ENCODE results near the gene LIPA. TPM values are rescaled to one million over a fixed set of nuclear protein-coding genes. Genes with fewer than 3 reads are reported as not detected.

The LIPA gene
- total RNA-seq, 4 donors from 2014 or later: 29.1 to 45.8 (median 33.9) TPM

GRCh38 chr10:89235073-89235798 is 16.3 kb downstream of the LIPA start:
- no peak overlapping the region for H3K4me3 ChIP-seq (replicated peaks in 1 of 3)
- intact Hi-C loops (cut with DNase I): no loop called here
- H3K27me3 ChIP-seq: no peaks in the 10 kb centered on the region
- H3K9me3 ChIP-seq: no peaks in the 10 kb centered on the region
- peaks cover 0 to 3% of the 10 kb centered on the region in 2 donors for H3K4me1 ChIP-seq
- DNase-seq: peak; percentile 36 to 60
- TF ChIP-seq POLR2A (IDR thresholded peaks at IDR 0.05): no peak
- TF ChIP-seq CTCF (IDR thresholded peaks at IDR 0.05): no peak
- no peak overlapping the region for H3K27ac ChIP-seq
- WGBS, 2 donors: 64 to 81% methylated on average over 12 of the region's 12 CpGs
- H3K36me3 ChIP-seq: no peaks in the 10 kb centered on the region

- Histone ChIP-seq H3K36me3 (no peaks in the 10 kb centered on the region), H3K27ac (no peak overlapping the region), H3K27me3 (no peaks in the 10 kb centered on the region), H3K9me3 (no peaks in the 10 kb centered on the region), H3K4me3 (replicated peaks in 1 of 3) (no peak overlapping the region), H3K4me1 (peaks cover 0 to 3% of the 10 kb centered on the region in 2 donors)
- intact Hi-C loops (cut with DNase I): no loop called here
- DNase-seq: no peak
- TF ChIP-seq CTCF (IDR thresholded peaks at IDR 0.05) (no peak), POLR2A (IDR thresholded peaks at IDR 0.05) (no peak)
- 77 to 84% methylated on average over 2 of the region's 2 CpGs for WGBS, 2 donors
These were observed 18.5 kb downstream of the LIPA start for GRCh38 chr10:89233033-89233432.

GRCh38 chr10:89228962-89229361 is 22.6 kb downstream of the LIPA start:
- no peaks in the 10 kb centered on the region for H3K27me3 ChIP-seq
- H3K36me3 ChIP-seq: no peaks in the 10 kb centered on the region
- H3K27ac ChIP-seq: no peak overlapping the region
- intact Hi-C loops (cut with DNase I): no loop called here
- no peak for DNase-seq
- no peaks in the 10 kb centered on the region for H3K4me1 ChIP-seq
- no peak for TF ChIP-seq POLR2A (IDR thresholded peaks at IDR 0.05)
- no peak for TF ChIP-seq CTCF (IDR thresholded peaks at IDR 0.05)
- no peak overlapping the region for H3K4me3 ChIP-seq (replicated peaks in 1 of 3)
- H3K9me3 ChIP-seq: no peaks in the 10 kb centered on the region

- intact Hi-C loops (cut with DNase I): no loop called here
- TF ChIP-seq POLR2A (IDR thresholded peaks at IDR 0.05) (no peak), CTCF (IDR thresholded peaks at IDR 0.05) (no peak)
- 96 to 97% methylated on average over 3 of the region's 3 CpGs for WGBS, 2 donors
These were observed 23.4 kb downstream of the LIPA start for GRCh38 chr10:89228146-89228545.

GRCh38 chr10:89226891-89227290 is 24.7 kb downstream of the LIPA start:
- Histone ChIP-seq H3K27ac (no peak overlapping the region), H3K9me3 (no peaks in the 10 kb centered on the region), H3K4me1 (no peaks in the 10 kb centered on the region), H3K36me3 (no peaks in the 10 kb centered on the region), H3K27me3 (no peaks in the 10 kb centered on the region), H3K4me3 (replicated peaks in 1 of 3) (no peak overlapping the region)
- DNase-seq: no peak
- intact Hi-C loops (cut with DNase I): no loop called here
- no peak for TF ChIP-seq POLR2A (IDR thresholded peaks at IDR 0.05)
- TF ChIP-seq CTCF (IDR thresholded peaks at IDR 0.05): no peak
- 94 to 96% methylated on average over 1 of the region's 1 CpG for WGBS, 2 donors

More at GRCh38 chr10:89228146-89228545, 23.4 kb downstream of the LIPA start:
- H3K4me3 ChIP-seq (replicated peaks in 1 of 3): no peak overlapping the region
- H3K27me3 ChIP-seq: no peaks in the 10 kb centered on the region
- no peaks in the 10 kb centered on the region for H3K36me3 ChIP-seq
- no peaks in the 10 kb centered on the region for H3K4me1 ChIP-seq
- no peak overlapping the region for H3K27ac ChIP-seq
- no peaks in the 10 kb centered on the region for H3K9me3 ChIP-seq
- DNase-seq: no peak
